Fibroblast of lung (primary cell): ENCODE measurements around the gene TGM4. TPM values are rescaled to one million over a fixed set of nuclear protein-coding genes. Genes with fewer than 3 reads are reported as not detected.

Experiments used
- DNase-seq, 2 donors: peaks; one replicate each; pipeline versions ENCODE4 v3.0.0 to v3.0.0-alpha.2; 2010; ENCODE audit warnings: low read depth in 2 of 2
- H2AFZ ChIP-seq: 2 replicates; pipeline ENCODE4 v1.5.1; 2012; ENCODE audit warnings: low read length, control low read depth, inconsistent platforms
- H3K27ac ChIP-seq: 2 replicates; pipeline ENCODE4 v1.5.1; 2011; ENCODE audit warnings: low read length, control low read depth; ENCODE audit not compliant: insufficient read depth
- H3K27me3 ChIP-seq: 2 replicates; pipeline ENCODE4 v1.5.1; 2011; ENCODE audit warnings: mild to moderate bottlenecking, low read length; ENCODE audit not compliant: control insufficient read depth, insufficient read depth
- H3K36me3 ChIP-seq: 2 replicates; pipeline ENCODE4 v1.5.1; 2011; ENCODE audit warnings: low read length; ENCODE audit not compliant: control insufficient read depth, insufficient read depth
- H3K4me1 ChIP-seq: 2 replicates; pipeline ENCODE4 v1.5.1; 2011; ENCODE audit warnings: low read length; ENCODE audit not compliant: control insufficient read depth, insufficient read depth; ENCODE audit errors: extremely low read depth
- H3K4me2 ChIP-seq: 2 replicates; pipeline ENCODE4 v1.5.1; 2011; ENCODE audit warnings: low read length, control low read depth; ENCODE audit not compliant: insufficient read depth; ENCODE audit errors: extremely low read depth
- H3K4me3 ChIP-seq, 4 experiments: fragments of 200-600 bp in 1 of 4; sonication (generic) in 1 of 4; replicated peaks in 1 of 4; 2 replicates each; pipeline ENCODE4 v1.5.1; 2011 to 2016; ENCODE audit warnings: low read length in 4 of 4, low read depth in 3 of 4, mild to moderate bottlenecking in 3 of 4, control low read depth in 2 of 4, inconsistent platforms in 1 of 4, mixed read lengths in 1 of 4; ENCODE audit not compliant: insufficient read depth in 1 of 4; ENCODE audit errors: control extremely low read depth in 1 of 4
- H3K79me2 ChIP-seq: 2 replicates; pipeline ENCODE4 v1.5.1; 2012; ENCODE audit warnings: mild to moderate bottlenecking, low read length, inconsistent platforms; ENCODE audit not compliant: control insufficient read depth, insufficient read depth
- H3K9ac ChIP-seq: 2 replicates; pipeline ENCODE4 v1.5.1; 2011; ENCODE audit warnings: mild to moderate bottlenecking, low read length, control low read depth; ENCODE audit not compliant: insufficient read depth
- H3K9me3 ChIP-seq: 2 replicates; pipeline ENCODE4 v1.5.1; 2012; ENCODE audit warnings: low read depth, low read length; ENCODE audit not compliant: control insufficient read depth, insufficient read depth
- H4K20me1 ChIP-seq: 2 replicates; pipeline ENCODE4 v1.5.1; 2011; ENCODE audit warnings: low read length; ENCODE audit not compliant: control insufficient read depth, insufficient read depth; ENCODE audit errors: extremely low read depth
- EZH2 ChIP-seq: IDR thresholded peaks from 2 replicates; pipeline ENCODE4 v1.5.1; 2012; ENCODE audit warnings: low read length, control low read depth, mild to moderate bottlenecking; ENCODE audit errors: missing control alignments
- polyA plus RNA-seq, 2 donors: library from polyadenylated mRNA; depleted of rRNA in 1 of 2; stranded (reverse) in 1 of 2; unstranded in 1 of 2; fragments of >200 nt; gene quantifications; 2 replicates each; pipeline ENCODE4 v1.2.1, GENCODE V29; 2011 to 2012; ENCODE audit warnings: missing spikeins in 1 of 2
- total RNA-seq: library from RNA; depleted of rRNA; stranded (reverse); fragments of >200 nt; gene quantifications from 2 replicates; pipeline ENCODE4 v1.2.1, GENCODE V29; 2014
- TF ChIP-seq, protein P1 (sequence below), 2 donors: IDR thresholded peaks in 1 of 2; conservative IDR thresholded peaks in 1 of 2; 1 replicate in 1 of 2; 2 replicates in 1 of 2; pipeline ENCODE4 v1.5.1; 2011 to 2012; ENCODE audit warnings: low read length in 2 of 2, control low read depth in 1 of 2, inconsistent platforms in 1 of 2, low read depth in 1 of 2, mild to moderate bottlenecking in 1 of 2

TGM4 gene
- total and polyA plus RNA-seq, 2 donors (not counting 1 experiment from before 2014, with no cell fraction given), result not detected

- TF ChIP-seq, protein P1, sequence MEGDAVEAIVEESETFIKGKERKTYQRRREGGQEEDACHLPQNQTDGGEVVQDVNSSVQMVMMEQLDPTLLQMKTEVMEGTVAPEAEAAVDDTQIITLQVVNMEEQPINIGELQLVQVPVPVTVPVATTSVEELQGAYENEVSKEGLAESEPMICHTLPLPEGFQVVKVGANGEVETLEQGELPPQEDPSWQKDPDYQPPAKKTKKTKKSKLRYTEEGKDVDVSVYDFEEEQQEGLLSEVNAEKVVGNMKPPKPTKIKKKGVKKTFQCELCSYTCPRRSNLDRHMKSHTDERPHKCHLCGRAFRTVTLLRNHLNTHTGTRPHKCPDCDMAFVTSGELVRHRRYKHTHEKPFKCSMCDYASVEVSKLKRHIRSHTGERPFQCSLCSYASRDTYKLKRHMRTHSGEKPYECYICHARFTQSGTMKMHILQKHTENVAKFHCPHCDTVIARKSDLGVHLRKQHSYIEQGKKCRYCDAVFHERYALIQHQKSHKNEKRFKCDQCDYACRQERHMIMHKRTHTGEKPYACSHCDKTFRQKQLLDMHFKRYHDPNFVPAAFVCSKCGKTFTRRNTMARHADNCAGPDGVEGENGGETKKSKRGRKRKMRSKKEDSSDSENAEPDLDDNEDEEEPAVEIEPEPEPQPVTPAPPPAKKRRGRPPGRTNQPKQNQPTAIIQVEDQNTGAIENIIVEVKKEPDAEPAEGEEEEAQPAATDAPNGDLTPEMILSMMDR (conservative IDR thresholded peaks at IDR 0.05 in 1 of 2, IDR thresholded peaks at IDR 0.05 in 1 of 2; ENCODE audit: low read depth in 1 of 2, low read length in 2 of 2), result no peak
- TF ChIP-seq EZH2, result no peak
- Histone ChIP-seq H4K20me1 (no peaks in the 10 kb centered on the region), H3K4me1 (no peaks in the 10 kb centered on the region), H3K27ac (no peak overlapping the region), H3K4me2 (no peak overlapping the region), H3K27me3 (no peaks in the 10 kb centered on the region), H3K4me3 (no peak overlapping the region), H3K9me3 (no peaks in the 10 kb centered on the region), H2AFZ (no peak overlapping the region), H3K9ac (no peak overlapping the region), H3K36me3 (peaks cover 8% of the 10 kb centered on the region), H3K79me2 (no peaks in the 10 kb centered on the region)
- DNase-seq, result no peak
Observed at GRCh38 chr3:44918581-44918980, 44.2 kb downstream of the TGM4 start.

GRCh38 chr3:44920081-44920480 lies 45.7 kb downstream of the TGM4 start:
- Histone ChIP-seq H3K36me3 (peaks cover 8% of the 10 kb centered on the region), H3K4me2 (no peak overlapping the region), H3K4me3 (no peak overlapping the region), H3K9me3 (no peaks in the 10 kb centered on the region), H3K27ac (no peak overlapping the region), H2AFZ (no peak overlapping the region), H3K27me3 (no peaks in the 10 kb centered on the region), H3K4me1 (no peaks in the 10 kb centered on the region), H4K20me1 (no peaks in the 10 kb centered on the region), H3K9ac (no peak overlapping the region), H3K79me2 (no peaks in the 10 kb centered on the region)
- no peak for TF ChIP-seq EZH2
- TF ChIP-seq, protein P1 (conservative IDR thresholded peaks at IDR 0.05 in 1 of 2, IDR thresholded peaks at IDR 0.05 in 1 of 2; ENCODE audit: low read depth in 1 of 2, low read length in 2 of 2), result no peak
- no peak for DNase-seq

- peak in 1 of 2 donors; percentile 42 for DNase-seq
Observed at GRCh38 chr3:44923632-44924456, 49.4 kb downstream of the TGM4 start.

More at GRCh38 chr3:44923632-44924456, 49.4 kb downstream of the TGM4 start:
- Histone ChIP-seq H3K4me1 (no peaks in the 10 kb centered on the region), H3K79me2 (no peaks in the 10 kb centered on the region), H3K36me3 (peaks cover 10% of the 10 kb centered on the region), H3K27ac (no peak overlapping the region), H3K4me2 (no peak overlapping the region), H2AFZ (no peak overlapping the region), H3K9me3 (no peaks in the 10 kb centered on the region), H4K20me1 (no peaks in the 10 kb centered on the region), H3K27me3 (no peaks in the 10 kb centered on the region), H3K4me3 (no peak overlapping the region), H3K9ac (no peak overlapping the region)
- TF ChIP-seq, protein P1 (conservative IDR thresholded peaks at IDR 0.05 in 1 of 2, IDR thresholded peaks at IDR 0.05 in 1 of 2; ENCODE audit: low read depth in 1 of 2, low read length in 2 of 2), result no peak
